H1 (cell line): ENCODE measurements around the gene FRMD4B.

Experiments
- CBX8 ChIP-seq: fragments of 300-800, 300-1000 bp; sonication (generic); IDR thresholded peaks from 2 replicates; pipeline ENCODE4 v1.7.1; 2016; ENCODE audit warnings: low read depth, low read length, borderline replicate concordance
- CTCF ChIP-seq, 3 experiments: IDR thresholded peaks; 1 replicate in 2 of 3; 2 replicates in 1 of 3; pipeline versions ENCODE4 v1.5.1 to v1.6.1; 2011; ENCODE audit warnings: low read length in 3 of 3, mild to moderate bottlenecking in 3 of 3, inconsistent platforms in 2 of 3, low read depth in 1 of 3, moderate library complexity in 1 of 3; ENCODE audit not compliant: insufficient read depth in 1 of 3; ENCODE audit errors: control extremely low read depth in 1 of 3
- EZH2 ChIP-seq: fragments of 200-600 bp; sonication (generic); IDR thresholded peaks from 2 replicates; pipeline ENCODE4 v1.7.1; 2012; ENCODE audit warnings: low read depth, mild to moderate bottlenecking, moderate library complexity, low read length, inconsistent platforms; ENCODE audit not compliant: severe bottlenecking
- JUND ChIP-seq: IDR thresholded peaks from 2 replicates; pipeline ENCODE4 v1.6.1; 2011; ENCODE audit warnings: mild to moderate bottlenecking, improper control_type of control experiment, low read length
- POLR2A ChIP-seq, 2 experiments: IDR thresholded peaks; 1 replicate in 1 of 2; 2 replicates in 1 of 2; pipeline ENCODE4 v1.6.1; 2011; ENCODE audit warnings: low read depth in 2 of 2, low read length in 2 of 2, mild to moderate bottlenecking in 2 of 2; ENCODE audit errors: control extremely low read depth in 1 of 2
- POLR2AphosphoS5 ChIP-seq: IDR thresholded peaks from 2 replicates; pipeline ENCODE4 v1.6.1; 2011; ENCODE audit warnings: low read depth, low read length
- RAD21 ChIP-seq, 2 experiments: IDR thresholded peaks in 1 of 2; conservative IDR thresholded peaks in 1 of 2; 2 replicates each; pipeline ENCODE4 v1.6.1; 2011; ENCODE audit warnings: low read depth in 2 of 2, low read length in 2 of 2, improper control_type of control experiment in 1 of 2, inconsistent platforms in 1 of 2, mild to moderate bottlenecking in 1 of 2, moderate library complexity in 1 of 2
- SP1 ChIP-seq: IDR thresholded peaks from 2 replicates; pipeline ENCODE4 v1.6.1; 2011; ENCODE audit warnings: low read depth, low read length

GRCh38 chr3:69145688-69146087 lies 240.2 kb downstream of the FRMD4B start:
- no peak for TF ChIP-seq RAD21 (IDR thresholded peaks at IDR 0.05 in 1 of 2, conservative IDR thresholded peaks at IDR 0.05 in 1 of 2; ENCODE audit: low read depth in 2 of 2, low read length in 2 of 2)
- no peak for TF ChIP-seq CTCF (IDR thresholded peaks at IDR 0.05; ENCODE audit: control extremely low read depth in 1 of 3, insufficient read depth in 1 of 3, low read depth in 1 of 3, low read length in 3 of 3)
- TF ChIP-seq CBX8: no peak
- no peak for TF ChIP-seq SP1
- TF ChIP-seq POLR2AphosphoS5: no peak
- TF ChIP-seq POLR2A (IDR thresholded peaks at IDR 0.05; ENCODE audit: control extremely low read depth in 1 of 2, low read depth in 2 of 2, low read length in 2 of 2): no peak
- TF ChIP-seq JUND: no peak
- TF ChIP-seq EZH2: no peak
